HG03571 (cell line): ENCODE data around the gene AHCYL1.

Experiments used
- ATAC-seq: cut with Tn5 transposase; IDR thresholded peaks from one replicate; pipeline ENCODE4 v1.9.1; 2021; ENCODE audit not compliant: unreplicated experiment

Gene AHCYL1

DNA sequence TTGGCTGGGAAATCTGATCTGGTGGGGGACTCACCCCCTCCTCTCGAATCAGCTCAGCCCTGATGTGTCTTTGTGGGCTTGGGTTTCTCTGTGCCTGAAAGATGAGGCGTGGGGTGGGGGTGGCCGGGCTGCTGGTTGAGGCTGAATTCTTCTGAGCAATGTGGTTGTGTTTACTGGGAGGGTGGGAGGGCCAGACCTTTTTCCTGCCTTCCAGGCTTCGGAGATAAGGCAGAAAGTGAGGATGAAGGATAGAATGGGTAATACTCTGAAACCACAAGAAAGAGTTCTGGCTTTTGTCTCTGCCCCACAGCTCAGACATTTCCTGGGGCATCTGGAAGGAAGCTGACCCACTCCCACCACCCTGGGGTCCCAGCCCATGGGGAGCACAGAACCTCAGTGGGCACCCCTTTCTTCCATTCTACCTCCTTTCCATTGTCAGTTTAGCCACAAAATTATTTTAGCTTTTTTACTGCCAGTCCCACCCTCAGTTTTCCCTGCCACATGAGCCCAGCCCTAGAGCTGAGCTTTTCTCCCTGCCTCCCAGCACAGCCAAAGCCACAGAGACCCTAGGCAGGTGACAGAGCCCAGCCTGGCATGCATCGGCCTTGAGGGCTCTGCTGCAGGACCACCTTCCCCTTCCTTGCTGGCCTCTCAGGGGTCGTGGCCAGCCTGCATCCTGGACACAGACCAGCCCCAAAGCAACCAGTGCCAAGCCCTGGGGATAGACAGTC lies 74.7 kb downstream of the AHCYL1 start:
- no peak for ATAC-seq

DNA sequence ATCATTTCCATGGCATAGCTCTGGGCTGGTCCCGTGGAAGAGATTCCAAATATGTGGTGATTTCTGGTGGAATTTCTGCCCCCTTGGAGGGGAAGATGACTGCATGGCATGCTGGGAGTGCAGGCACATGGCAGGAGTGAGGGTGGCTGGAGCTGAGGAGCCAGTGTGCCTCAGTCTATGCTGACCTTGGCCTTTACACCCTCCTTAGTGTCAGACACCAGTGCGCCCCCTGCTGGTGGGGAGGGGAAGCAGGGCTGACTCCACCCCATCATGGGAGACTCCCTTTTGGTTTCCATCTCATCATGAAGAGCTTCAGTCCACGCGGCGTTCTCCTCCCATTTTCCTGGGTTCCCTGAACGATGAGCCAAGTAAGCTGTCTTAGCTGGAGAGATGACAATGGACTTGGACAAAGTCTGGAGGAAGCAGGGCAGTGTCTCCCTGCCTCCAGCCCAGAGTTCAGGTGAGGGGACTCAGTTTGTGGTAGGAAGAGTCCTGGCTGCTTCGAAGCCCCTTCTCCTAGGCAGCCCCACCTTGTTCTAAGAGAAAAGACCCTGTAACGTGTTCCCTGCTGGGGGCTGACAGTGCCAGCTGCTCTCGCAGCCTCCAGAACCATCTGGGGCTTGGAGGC lies 75.6 kb downstream of the AHCYL1 start:
- ATAC-seq = no peak

DNA sequence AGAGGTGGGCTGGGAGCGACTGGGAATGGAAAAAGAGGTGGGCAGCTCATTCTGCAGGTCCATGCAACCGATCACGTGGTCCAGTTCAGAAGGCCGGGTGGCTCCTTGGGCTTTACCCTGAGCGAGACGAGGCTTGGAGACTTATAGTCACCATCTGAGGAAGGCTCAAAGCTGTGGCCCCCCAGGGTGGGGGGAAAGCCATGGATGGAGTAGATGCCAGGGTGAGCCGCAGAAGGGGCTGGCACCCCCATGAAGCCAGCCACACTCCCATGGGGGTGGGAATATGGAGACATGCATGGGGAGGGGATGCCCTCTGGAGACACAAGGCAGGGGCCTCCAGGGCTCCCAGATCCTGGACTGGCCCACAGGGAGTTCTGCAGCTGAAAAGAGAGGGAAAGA lies 76.1 kb downstream of the AHCYL1 start:
- ATAC-seq = no peak

DNA sequence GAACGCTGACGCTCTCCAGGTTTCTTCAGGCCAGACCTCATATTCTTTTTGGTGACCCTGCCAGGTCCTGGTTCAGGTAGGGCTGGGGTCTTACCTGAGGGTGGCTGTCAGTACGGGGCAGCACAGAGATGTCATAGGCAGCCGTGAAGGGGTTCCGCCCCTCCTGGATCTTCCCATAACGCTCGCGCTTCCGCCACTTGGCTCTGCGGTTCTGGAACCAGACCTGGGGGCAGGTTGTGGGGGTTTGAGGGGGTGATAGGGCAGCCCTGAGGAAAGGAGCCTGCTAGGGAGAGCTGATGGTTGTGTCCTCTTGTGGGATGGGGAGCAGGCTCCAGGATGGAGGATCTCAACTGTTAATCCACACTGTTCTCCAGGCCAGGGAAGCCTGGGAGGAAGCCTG lies 76.8 kb downstream of the AHCYL1 start:
- no peak for ATAC-seq

DNA sequence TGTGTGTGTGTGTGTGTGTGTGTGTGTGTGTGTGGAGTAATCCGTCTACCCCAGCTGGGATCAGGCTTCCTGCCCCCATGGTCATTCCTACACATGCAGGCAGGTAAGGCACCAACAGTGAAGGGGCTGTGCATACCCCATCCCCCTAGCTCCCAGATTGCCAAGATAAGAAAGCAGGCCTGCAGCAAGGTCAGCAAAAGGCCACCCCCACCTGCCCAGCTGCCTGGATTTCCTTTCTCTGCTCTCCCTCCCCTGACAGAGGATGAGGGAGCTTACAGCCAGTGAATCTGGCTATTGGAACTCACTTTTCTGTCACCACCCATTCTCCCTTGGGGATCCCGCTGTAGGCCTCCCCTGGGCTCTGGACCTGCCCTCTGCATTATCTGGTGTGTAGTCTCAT lies 78.0 kb downstream of the AHCYL1 start:
- ATAC-seq = no peak

DNA sequence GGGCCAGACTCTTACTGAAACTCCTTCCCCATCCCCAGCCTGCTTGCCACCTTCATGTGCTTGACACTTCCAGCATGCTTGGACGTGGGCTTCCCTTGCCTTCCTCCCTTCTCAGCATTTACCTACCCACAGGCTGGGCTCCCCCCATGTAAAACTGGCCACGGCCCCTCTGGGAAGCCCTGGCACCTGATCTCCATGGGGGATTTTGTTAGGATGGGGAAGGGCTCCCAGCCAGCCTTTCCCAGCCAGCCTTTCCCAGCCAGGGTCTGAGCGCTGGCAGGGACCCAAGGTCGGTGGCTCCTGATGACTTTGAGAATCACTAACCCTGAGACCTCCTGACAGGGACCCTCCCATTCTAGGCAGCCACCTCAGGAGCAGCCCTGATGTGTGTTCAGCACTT lies 79.2 kb downstream of the AHCYL1 start:
- no peak for ATAC-seq

DNA sequence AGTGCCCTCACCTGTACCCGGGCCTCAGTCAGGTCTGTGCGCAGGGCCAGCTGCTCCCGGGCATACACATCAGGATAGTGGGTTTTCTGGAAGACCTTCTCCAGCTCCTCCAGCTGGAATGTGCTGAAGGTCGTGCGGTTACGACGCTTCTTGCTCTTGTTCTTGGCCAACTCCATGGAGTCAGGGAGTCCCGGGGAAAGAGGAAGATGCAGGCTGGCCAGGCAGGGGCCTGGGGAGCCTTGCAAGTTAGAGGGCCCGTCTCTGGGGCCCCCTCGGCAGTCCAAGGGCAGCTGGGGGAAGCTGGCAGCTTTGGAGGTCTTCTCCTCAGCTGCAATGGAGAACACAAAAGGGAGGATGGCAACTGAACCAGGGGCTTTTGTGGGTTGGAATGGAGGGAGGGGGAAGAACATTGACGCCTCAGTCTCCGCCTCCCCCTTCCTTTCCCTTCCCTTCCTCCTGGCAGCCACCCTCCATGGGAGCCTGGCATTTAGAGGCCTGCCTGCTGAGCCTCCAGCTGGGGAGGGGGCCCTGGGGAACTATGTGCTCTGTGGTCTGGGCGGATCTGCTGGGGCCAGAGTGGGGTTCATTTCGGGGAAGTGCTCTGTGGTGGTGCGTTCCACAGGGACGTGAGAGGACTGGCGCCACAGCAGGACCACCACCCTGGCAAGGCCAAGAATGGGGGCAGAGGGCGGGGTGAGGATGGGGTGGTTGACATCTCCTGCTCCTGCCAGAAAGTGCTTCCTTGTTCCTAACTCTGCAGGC lies 80.2 kb downstream of the AHCYL1 start:
- ATAC-seq = no peak

DNA sequence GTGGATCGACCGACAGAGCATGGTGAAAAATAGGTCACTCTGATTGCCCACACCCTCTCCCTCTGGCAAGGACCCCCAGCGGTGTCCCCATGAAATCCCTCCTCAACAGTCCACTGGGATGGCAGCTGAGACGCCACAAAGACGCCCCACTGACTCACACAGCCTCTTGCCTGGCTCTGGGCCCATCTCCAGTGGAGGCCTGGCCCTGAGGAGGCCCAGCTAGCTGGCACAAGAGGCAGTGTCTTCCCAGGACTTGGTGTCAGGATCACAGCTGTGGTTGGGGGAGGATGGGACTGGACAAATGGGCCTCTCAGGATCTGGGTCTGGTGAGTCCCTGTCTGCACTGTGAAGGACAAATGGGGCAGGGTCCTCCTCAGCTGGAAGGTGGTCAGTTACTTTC lies 81.3 kb downstream of the AHCYL1 start:
- ATAC-seq = no peak

DNA sequence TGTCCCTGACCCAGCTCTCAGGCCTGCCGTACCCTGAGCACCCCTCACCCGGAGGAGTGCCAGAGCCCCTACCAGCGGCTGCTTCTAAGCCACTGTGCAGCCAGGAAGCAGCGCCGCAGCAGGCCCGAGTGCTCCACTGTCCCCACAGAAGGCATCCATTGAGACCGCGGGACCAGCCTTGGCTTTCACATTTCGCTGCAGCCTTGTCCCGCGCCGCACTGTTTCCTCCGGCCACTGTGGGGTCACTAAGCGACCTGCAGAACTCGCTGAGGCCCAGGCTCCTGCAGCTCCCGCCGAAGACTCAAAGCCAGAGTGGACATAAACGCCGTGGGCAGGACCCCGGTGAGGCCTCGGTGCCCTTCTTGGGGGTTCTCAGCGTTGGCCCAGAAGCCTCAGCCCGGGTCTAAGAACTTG lies 82.9 kb downstream of the AHCYL1 start:
- no peak for ATAC-seq

DNA sequence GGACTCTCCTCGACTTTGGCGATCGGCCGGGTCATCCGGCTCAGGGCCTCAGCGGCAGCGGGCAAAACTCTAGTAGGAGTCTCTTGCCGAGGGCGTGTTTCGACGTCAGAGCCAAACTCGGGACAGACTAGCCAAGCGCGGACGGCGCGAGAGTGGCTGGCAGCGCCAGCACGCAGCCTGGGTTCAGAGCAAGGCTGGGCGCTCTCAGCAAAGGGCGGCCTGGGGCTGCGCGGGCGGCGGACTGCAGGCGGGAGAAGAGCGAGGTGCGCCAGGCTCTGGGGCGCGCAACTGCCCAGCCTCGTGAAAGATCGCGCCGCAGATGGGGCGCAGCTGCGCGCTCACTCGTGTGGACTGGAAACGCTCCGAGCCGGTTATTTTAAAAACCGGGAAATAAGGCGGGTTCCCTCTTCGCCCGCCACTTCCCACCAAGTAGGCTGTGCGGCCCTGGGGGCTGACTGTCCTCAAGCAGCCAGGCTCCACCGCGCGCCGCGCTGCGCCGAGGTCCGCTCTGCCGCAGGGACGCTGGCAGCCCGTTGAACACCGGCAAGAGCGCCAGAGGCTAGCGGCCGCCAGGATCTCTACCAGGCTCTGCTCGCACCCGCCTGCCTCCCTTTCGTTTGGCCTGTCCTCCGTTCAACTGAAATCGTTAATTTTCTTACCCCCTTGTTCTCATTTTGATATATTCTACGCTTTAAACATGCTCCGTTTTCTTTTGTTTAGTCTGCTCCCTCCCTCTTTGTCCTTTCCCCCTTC lies 83.5 kb downstream of the AHCYL1 start:
- no peak for ATAC-seq

DNA sequence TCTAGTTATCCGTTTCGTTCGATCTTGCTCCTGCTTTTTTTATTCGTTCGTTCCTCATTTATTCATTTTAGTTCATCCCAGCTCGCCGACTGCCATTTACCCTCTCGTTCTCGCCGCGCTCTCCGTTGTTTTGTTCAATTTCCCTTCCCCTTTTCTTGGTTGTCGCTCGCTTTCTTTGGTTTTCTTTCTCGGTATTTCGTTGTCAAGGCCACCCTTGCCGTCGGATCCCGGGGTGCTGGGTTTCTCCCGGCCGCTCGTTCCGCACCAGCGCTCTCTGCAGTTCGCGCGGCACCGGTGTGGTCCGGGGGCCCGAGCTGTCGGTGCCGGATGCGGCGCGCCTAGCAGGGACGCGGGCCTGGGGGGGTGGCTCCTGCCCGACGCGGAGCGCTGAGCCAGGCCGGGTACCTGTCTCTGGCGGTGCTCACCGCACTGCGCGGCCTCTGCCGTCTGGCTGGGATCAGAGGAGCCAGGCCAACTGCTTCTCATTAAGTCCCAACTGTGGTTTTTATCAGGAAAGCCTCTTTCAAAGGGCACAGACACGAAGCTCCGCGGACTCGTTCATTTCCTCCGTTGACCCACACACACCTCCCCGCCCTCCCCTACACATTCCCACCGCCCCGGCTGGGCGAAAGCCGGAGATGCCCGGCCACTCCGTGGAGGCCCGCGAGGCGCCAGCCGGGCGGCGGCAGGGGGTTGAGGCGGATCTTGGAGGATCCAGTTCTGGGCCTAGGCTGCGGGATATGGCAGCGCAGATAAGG lies 84.3 kb downstream of the AHCYL1 start:
- ATAC-seq = no peak

DNA sequence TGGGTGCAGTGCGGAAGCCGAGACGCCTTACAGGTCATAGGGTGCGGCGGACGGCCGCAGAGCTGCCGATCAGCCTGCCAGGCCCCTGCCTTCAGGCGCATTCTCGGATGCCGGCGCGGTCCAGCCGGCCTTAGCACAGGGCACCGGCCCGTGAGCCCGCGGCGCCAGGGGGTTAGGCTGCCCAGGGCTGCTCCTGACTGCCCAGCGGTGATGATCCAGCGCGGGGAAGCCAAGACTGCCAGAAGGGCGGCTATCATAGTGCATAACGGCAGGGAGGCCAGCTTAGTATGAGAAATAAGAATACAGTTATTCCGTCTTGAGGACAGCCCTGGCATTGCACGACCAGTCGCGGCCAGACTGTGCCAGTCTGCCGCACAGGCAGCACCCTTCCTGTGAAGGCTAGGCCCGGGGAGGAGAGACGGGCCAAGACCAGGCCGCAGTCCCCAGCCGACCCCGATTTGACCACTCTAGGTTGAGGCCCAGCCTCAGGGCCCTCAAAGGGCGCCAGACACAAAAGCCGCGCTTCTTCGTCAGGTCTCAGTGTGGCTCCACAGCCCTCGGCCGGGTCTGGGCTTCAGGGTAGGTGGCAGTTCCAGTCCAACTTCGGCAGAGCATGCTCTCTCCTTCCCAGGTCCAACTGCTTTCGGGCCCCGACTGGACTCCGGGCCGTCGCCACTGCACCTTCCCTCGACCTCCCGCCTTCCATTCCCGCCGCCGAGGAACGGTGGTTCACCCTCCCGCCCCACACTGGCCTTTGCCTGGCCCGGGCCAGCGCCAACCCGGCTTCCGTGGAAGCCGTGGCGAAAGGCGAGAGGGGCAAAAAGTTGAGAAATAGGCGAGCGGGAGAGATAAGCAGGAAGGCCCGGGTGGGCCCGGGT lies 85.1 kb downstream of the AHCYL1 start:
- ATAC-seq = no peak

DNA sequence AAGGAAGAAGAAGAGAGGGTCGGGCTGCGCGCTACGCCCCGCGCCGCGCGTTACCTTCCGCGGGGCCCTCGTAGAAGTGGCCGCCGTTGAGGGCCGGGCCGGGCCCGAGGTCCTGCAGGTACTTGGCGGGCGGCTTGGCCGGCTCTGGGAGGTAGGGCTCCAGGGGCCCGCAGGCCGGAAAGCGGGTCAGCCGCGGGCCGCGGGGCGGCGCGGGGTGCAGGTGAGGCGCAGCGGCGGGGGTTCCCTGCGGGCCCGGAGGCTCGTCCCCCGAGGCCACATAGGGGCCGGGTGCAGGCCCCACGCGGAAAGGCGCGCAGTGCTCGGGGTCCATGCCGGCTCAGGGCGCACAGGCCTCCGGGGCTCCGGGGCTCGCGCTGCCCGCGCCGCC lies 85.7 kb downstream of the AHCYL1 start:
- no peak for ATAC-seq

DNA sequence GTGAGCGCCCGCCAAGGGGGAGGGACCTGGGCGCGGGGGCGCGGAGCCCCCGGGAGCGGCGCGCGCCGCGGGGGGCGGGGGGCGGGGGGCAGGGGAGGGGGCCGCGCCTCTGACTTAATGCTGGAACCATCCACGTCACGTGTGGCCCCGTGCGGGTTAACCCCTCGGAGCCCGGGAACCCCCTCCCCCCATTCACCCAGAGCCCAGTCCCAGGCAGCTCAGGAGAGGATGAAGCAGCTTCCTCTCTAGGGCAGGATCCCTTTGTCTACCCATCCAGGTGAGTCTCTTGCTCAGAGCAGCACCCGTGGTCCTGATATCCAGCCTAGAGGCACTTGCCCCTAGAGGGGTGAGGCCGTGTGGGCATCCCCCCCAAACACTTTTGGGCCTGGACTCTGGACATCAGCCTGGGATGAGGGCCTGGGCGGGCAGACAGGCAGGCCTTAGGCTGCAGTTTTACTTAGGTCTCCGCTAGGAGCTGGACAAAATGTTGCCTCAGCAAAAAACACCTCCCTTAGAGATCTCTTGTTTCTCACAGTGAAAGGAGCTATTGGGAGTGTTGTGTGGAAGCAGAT lies 86.2 kb downstream of the AHCYL1 start, which contains the start of gene ALX3:
Gene ALX3 (minus strand): TSS at position 2 of the 572 bp plus-strand sequence. CDS start 60 bp downstream, outside the sequence.
- ATAC-seq = no peak
